ENCODE data around the gene NAE1. TPM values are rescaled to one million over a fixed set of nuclear protein-coding genes. Genes with fewer than 3 reads are reported as not detected.

Gene NAE1
- total and polyA plus RNA-seq, 2 donors from 2014 or later: 37.5 to 45.6 TPM

DNA sequence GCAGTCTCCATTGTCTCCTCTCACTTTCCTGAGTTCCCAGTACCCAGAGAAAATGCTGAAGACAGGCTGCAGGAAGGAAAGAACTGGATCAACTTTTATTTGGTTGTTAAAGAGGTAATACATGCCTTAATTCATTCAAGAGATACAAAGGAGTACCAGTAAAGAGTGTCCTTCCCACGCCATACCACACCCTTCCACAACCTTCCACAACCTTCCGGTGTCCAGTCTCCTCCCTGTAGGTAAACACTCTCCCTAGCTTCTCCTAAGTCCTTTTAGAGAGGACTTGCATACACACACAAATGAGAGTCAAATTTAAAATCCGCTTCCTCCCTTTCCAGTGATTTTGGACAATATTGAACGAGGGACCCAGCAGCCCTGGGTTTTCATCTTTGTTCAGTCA lies 10.6 kb upstream of the NAE1 start:
- intact Hi-C loops (cut with DNase I): no loop called here
- Histone ChIP-seq H3K36me3 (ENCODE audit: control insufficient read depth in 2 of 3, insufficient read depth in 3 of 3, low read length in 3 of 3) (no peaks in the 10 kb centered on the region), H3K4me1 (ENCODE audit: control insufficient read depth in 2 of 3, insufficient read depth in 2 of 3, low read depth in 1 of 3, low read length in 3 of 3) (peaks cover 0 to 6% (median 0%) of the 10 kb centered on the region in 3 donors), H3K9ac (ENCODE audit: low read length in 3 of 3) (no peak overlapping the region), H3K4me3 (ENCODE audit: low read length in 3 of 3) (no peak overlapping the region), H3K27ac (ENCODE audit: low read depth in 2 of 2, low read length in 2 of 2) (no peak overlapping the region), H3K9me3 (ENCODE audit: control insufficient read depth in 2 of 3, insufficient read depth in 1 of 3, low read length in 3 of 3) (no peaks in the 10 kb centered on the region), H3K27me3 (ENCODE audit: control insufficient read depth, insufficient read depth, low read length) (peaks cover 5% of the 10 kb centered on the region)
- DNase-seq: peak in 1 of 5 donors; percentile 7
- no peak for FAIRE-seq
- TF ChIP-seq, protein P1, sequence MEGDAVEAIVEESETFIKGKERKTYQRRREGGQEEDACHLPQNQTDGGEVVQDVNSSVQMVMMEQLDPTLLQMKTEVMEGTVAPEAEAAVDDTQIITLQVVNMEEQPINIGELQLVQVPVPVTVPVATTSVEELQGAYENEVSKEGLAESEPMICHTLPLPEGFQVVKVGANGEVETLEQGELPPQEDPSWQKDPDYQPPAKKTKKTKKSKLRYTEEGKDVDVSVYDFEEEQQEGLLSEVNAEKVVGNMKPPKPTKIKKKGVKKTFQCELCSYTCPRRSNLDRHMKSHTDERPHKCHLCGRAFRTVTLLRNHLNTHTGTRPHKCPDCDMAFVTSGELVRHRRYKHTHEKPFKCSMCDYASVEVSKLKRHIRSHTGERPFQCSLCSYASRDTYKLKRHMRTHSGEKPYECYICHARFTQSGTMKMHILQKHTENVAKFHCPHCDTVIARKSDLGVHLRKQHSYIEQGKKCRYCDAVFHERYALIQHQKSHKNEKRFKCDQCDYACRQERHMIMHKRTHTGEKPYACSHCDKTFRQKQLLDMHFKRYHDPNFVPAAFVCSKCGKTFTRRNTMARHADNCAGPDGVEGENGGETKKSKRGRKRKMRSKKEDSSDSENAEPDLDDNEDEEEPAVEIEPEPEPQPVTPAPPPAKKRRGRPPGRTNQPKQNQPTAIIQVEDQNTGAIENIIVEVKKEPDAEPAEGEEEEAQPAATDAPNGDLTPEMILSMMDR (IDR thresholded peaks at IDR 0.05; ENCODE audit: borderline replicate concordance, extremely low read depth, insufficient read depth): no peak

DNA sequence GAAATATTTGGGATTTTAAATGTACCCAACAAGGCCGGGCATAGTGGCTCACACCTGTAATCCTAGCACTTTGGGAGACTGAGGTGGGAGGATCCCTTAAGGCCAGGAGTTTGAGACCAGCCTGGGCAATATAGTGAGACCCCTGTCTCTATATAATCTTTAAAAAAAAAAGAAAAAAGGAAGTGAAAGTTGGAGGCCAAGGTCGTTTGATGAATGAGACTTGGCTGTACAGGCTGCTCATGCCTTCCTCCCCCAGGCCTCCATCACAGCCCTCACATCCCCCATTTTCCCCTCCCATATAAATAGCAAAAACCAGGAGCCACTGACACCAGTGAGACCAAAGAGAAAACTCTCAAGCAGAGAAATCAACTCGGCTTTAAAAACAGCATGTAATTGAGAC lies 10.1 kb upstream of the NAE1 start:
- Histone ChIP-seq H3K4me1 (ENCODE audit: control insufficient read depth in 2 of 3, insufficient read depth in 2 of 3, low read depth in 1 of 3, low read length in 3 of 3) (peaks cover 0 to 6% (median 0%) of the 10 kb centered on the region in 3 donors), H3K36me3 (ENCODE audit: control insufficient read depth in 2 of 3, insufficient read depth in 3 of 3, low read length in 3 of 3) (no peaks in the 10 kb centered on the region), H3K27me3 (ENCODE audit: control insufficient read depth, insufficient read depth, low read length) (peaks cover 5% of the 10 kb centered on the region), H3K9me3 (ENCODE audit: control insufficient read depth in 2 of 3, insufficient read depth in 1 of 3, low read length in 3 of 3) (no peaks in the 10 kb centered on the region), H3K9ac (ENCODE audit: low read length in 3 of 3) (no peak overlapping the region), H3K4me3 (ENCODE audit: low read length in 3 of 3) (no peak overlapping the region), H3K27ac (ENCODE audit: low read depth in 2 of 2, low read length in 2 of 2) (no peak overlapping the region)
- FAIRE-seq: no peak
- no peak for DNase-seq
- intact Hi-C loops (cut with DNase I): no loop called here
- TF ChIP-seq, protein P1 (IDR thresholded peaks at IDR 0.05; ENCODE audit: borderline replicate concordance, extremely low read depth, insufficient read depth): no peak

DNA sequence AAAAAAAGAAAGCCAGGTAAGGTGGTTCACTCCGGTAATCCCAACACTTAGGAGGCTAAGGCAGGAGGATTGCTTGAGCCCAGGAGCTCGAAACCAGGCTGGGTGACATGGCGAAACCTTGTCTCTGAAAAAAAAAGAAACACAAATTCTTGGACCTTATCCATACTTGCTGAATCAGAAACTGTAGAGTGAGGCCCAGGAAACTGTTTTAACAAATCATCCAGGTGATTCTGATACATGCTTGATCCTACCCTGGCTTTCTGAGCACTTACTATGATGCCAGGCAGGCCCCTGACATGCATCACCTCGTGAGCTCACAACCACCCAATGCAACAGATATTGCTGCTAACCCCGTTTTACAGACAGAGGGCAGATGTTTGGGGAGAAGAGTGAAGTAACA lies 4.0 kb upstream of the NAE1 start:
- Histone ChIP-seq H3K36me3 (ENCODE audit: control insufficient read depth in 2 of 3, insufficient read depth in 3 of 3, low read length in 3 of 3) (no peaks in the 10 kb centered on the region), H3K4me1 (ENCODE audit: control insufficient read depth in 2 of 3, insufficient read depth in 2 of 3, low read depth in 1 of 3, low read length in 3 of 3) (peaks cover 0 to 3% (median 0%) of the 10 kb centered on the region in 3 donors), H3K4me3 (ENCODE audit: low read length in 3 of 3) (no peak overlapping the region), H3K27ac (ENCODE audit: low read depth in 2 of 2, low read length in 2 of 2) (no peak overlapping the region), H3K27me3 (ENCODE audit: control insufficient read depth, insufficient read depth, low read length) (no peaks in the 10 kb centered on the region), H3K9me3 (ENCODE audit: control insufficient read depth in 2 of 3, insufficient read depth in 1 of 3, low read length in 3 of 3) (no peaks in the 10 kb centered on the region), H3K9ac (ENCODE audit: low read length in 3 of 3) (no peak overlapping the region)
- no peak for FAIRE-seq
- no peak for DNase-seq
- TF ChIP-seq, protein P1 (IDR thresholded peaks at IDR 0.05; ENCODE audit: borderline replicate concordance, extremely low read depth, insufficient read depth): no peak
- intact Hi-C loops (cut with DNase I): no loop called here

Data from kidney (tissue), 14 donors.